DND-41 (cell line): Measurements from ENCODE around the gene SKA3.

Experiments used
- CTCF ChIP-seq: IDR thresholded peaks from 2 replicates; pipeline ENCODE4 v1.5.1; 2012; ENCODE audit warnings: borderline replicate concordance, low read length, moderate library complexity, mild to moderate bottlenecking; ENCODE audit not compliant: poor library complexity, severe bottlenecking; ENCODE audit errors: extremely low read depth
- EZH2 ChIP-seq: IDR thresholded peaks from 3 replicates; pipeline ENCODE4 v1.6.1; 2012; ENCODE audit warnings: borderline replicate concordance, low read depth, mild to moderate bottlenecking, moderate library complexity, low read length, inconsistent platforms; ENCODE audit not compliant: severe bottlenecking

DNA sequence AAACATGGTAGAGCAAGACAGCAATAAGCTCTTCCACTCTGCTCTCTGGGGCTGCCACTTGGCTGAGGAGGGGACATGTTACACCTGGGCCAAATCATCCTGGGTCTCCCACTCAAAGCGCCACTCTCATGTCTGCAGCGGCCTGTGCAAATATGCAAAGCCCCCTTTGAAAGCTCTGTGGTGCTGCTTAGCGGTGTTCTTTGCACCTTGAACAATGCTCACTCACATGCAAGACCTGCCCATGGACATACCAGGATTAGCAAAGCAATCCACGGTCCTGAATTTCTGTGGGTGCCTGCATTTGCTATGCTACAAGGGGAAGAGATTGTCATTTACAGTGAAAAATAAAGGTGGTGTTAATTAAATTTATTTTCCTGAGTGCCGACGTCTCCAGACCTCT, 48.7 kb upstream of the SKA3 start:
- TF ChIP-seq CTCF: no peak
- no peak for TF ChIP-seq EZH2
